Diencephalon (tissue), 1 donor: ENCODE measurements around the gene C17orf107. TPM values are rescaled to one million over a fixed set of nuclear protein-coding genes. Genes with fewer than 3 reads are reported as not detected.

ENCODE experiments used
- total RNA-seq: library from RNA; depleted of rRNA; stranded (reverse); fragments of >200 nt; gene quantifications from one replicate; pipeline ENCODE4 v1.2.3, GENCODE V29; 2014

The C17orf107 gene
- 3.0 TPM for total RNA-seq

DNA sequence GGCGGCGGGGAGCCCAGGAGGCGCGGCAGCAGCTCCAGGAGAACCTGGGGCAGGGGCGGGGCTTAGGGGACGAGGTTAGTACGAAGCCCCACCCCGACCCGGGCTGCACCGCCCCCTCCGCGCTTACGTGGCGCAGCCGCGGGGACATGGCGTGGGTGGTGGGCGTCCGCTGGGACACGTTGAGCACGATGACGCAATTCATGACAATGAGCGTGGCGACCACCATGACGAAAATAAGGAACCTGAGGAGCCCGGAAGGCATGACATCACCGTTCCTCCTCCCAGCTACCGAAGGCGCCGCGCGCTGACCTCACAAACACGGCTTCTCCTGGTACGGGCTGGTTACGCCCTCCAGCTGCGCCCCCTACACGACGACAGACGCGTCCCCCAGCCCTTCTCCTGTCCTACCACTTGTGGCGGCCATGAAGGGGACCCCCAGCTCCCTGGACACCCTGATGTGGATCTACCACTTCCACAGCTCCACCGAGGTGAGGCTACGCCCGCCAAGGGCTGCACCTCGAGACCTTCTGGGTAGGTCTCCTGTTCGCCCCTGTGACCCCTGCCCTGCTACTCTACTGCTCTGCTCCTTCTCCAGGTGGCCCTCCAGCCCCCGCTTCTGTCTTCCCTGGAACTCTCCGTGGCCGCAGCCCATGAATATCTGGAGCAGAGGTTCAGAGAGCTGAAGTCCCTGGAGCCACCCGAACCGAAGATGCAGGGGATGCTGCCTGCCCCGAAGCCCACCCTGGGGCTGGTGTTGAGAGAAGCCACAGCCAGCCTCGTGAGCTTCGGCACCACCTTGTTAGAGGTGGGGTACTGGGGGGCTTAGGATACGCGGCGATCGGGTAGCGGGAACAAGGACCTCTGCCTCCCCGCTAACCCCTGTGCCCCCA is at the start of gene C17orf107:
Gene C17orf107 (plus strand): TSS at position 196 of the 890 bp plus-strand sequence. CDS start 227 bp downstream, at position 423.

DNA sequence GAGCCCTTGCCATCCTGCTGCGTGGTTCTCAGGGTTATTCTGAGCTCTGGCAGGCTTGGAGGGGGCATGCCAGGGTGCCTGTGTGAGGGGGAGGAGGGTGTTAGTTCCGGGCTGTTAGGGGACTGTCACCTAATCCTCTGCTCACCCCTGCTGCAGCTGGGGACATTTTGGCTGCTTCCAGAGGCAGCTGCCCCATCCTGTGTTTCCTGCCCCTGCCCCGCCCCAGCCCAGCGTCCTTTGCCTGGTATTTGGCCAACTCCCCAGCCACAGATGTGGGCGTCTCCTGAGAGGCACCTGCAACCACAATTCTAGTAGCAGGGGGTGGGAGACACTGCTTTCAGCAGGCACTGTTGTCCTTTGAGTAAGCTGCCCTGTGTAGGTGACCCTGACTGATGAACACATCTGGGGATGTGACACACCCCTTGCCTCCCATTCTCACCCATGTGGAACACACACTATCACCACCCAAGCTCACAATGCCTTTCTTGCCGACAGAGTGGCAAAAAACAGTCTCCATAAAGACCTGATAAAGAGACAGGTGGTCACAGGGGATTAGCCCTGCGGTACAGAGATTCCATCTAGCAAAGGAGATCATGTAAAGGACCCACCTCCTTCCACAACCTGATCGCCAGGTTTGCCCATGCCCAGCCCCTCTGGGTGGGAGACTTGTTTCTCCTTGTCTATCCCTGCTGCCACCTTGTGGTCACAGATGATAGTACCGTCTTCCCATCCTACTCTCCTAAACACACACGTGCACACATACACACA is 3.9 kb downstream of the C17orf107 start, which contains the start of gene CHRNE:
Gene CHRNE (minus strand): TSS at position 48 of the 768 bp plus-strand sequence. CDS start 35 bp downstream, at position 13.

GRCh38 chr17:4931963-4932362 is 32.6 kb downstream of the C17orf107 start, which contains the start of gene GP1BA:
Gene GP1BA, plus strand, starts transcription at chr17:4932277. Its CDS starts 328 bp downstream, at chr17:4932605.

GRCh38 chr17:4939796-4940554 is 40.6 kb downstream of the C17orf107 start, which contains the start of the genes RNF167 and SLC25A11:
Gene RNF167, plus strand, starts transcription at chr17:4940268. Its CDS starts 642 bp downstream, at chr17:4940910.
Gene SLC25A11, minus strand, starts transcription at chr17:4940046. Its CDS starts 136 bp downstream, at chr17:4939910.

DNA sequence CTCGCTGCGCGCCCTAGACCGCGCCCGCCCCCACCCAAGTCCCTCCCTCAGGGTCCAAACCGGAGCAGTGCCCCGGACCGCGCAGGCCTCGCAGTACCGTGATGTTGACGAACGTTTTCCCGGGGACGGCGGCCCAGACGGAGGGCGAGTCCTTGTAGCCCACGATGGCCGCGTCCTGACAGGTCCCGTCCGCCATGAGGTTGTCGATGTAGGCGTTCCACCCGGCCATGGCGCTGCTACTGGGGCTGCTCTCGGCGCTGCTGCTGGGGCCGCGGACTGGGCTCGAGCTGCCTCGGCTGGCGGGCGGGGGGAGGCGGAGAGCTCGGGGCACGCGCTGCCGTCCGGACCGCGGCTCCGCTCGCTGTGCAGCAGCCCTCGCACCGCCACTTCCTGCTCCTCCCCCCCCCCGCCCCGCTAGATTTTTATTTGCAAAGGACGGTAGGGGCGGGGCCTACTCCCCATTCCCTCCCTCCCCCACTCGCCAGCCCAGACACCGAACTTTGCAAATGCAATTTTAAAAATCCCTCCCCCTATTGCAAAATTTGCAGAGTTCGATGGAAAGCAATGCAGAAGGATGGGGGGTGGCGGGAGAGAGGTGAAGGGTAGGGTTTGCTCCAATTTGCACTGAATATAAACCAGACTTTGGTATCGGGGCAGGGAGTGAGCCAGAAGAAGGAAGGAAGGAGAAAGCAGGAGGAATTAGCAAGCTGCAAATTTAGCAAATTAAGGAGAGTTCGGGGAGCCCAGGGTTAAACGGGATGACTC is 49.0 kb downstream of the C17orf107 start, which contains the start of gene PFN1:
Gene PFN1 (minus strand): TSS at position 365 of the 765 bp plus-strand sequence. CDS start 136 bp downstream, at position 229.

GRCh38 chr17:4950746-4951204 is 51.4 kb downstream of the C17orf107 start, which contains the start of gene ENO3:
Gene ENO3, plus strand, starts transcription at chr17:4951119. Its CDS starts 711 bp downstream, at chr17:4951830.

Other genes with a start within 250 kb of the C17orf107 start
- gene PELP1, start 195.4 kb upstream of the C17orf107 start, total RNA-seq, result 31.1 TPM
- gene ARRB2, start 188.9 kb upstream of the C17orf107 start, total RNA-seq, result 16.4 TPM
- 8.3 TPM for gene MED11, start 168.1 kb upstream of the C17orf107 start, total RNA-seq
- gene ZMYND15, start 159.7 kb upstream of the C17orf107 start, total RNA-seq, result 0.23 TPM
- 1.8 TPM for gene CXCL16, start 159.6 kb upstream of the C17orf107 start, total RNA-seq
- not detected for gene TM4SF5, start 127.7 kb upstream of the C17orf107 start, total RNA-seq
- gene VMO1, start 113.2 kb upstream of the C17orf107 start, total RNA-seq, result 0.69 TPM
- gene GLTPD2, start 110.6 kb upstream of the C17orf107 start, total RNA-seq, result not detected
- 111 TPM for gene PSMB6, start 103.4 kb upstream of the C17orf107 start, total RNA-seq
- gene PLD2, start 92.4 kb upstream of the C17orf107 start, total RNA-seq, result 10.8 TPM
- 29.3 TPM for gene MINK1, start 66.2 kb upstream of the C17orf107 start, total RNA-seq
- 0.46 TPM for gene CHRNE, start 3.6 kb downstream of the C17orf107 start, total RNA-seq
- gene GP1BA, start 32.7 kb downstream of the C17orf107 start, total RNA-seq, result not detected
- gene SLC25A11, start 40.5 kb downstream of the C17orf107 start, total RNA-seq, result 51.2 TPM
- 25.8 TPM for gene RNF167, start 40.7 kb downstream of the C17orf107 start, total RNA-seq
- gene PFN1, start 49.0 kb downstream of the C17orf107 start, total RNA-seq, result 78.0 TPM
- 1.8 TPM for gene ENO3, start 51.6 kb downstream of the C17orf107 start, total RNA-seq
- gene SPAG7, start 68.3 kb downstream of the C17orf107 start, total RNA-seq, result 40.4 TPM
- gene CAMTA2, start 88.1 kb downstream of the C17orf107 start, total RNA-seq, result 11.8 TPM
- gene INCA1, start 98.0 kb downstream of the C17orf107 start, total RNA-seq, result 0.69 TPM
- 13.8 TPM for gene KIF1C, start 98.4 kb downstream of the C17orf107 start, total RNA-seq
- gene SLC52A1, start 135.9 kb downstream of the C17orf107 start, total RNA-seq, result not detected
- gene ZFP3, start 178.9 kb downstream of the C17orf107 start, total RNA-seq, result 15.7 TPM
- 14.3 TPM for gene ZNF232, start 212.3 kb downstream of the C17orf107 start, total RNA-seq
- 0.23 TPM for gene USP6, start 216.5 kb downstream of the C17orf107 start, total RNA-seq